Stimulated activated CD4-positive, alpha-beta T cell treated with anti-CD3 and anti-CD28 coated beads, Interleukin-4, amount 100 ng/mL, for 1 hour (primary cell): ENCODE data around the gene INPP5B.
"Not testable (repeated sequence)": the region's sequence is repeated elsewhere in the genome, so short reads cannot be mapped to it uniquely, and the experiment has no call there.

Experiments
- DNase-seq: peaks from one replicate; pipeline ENCODE4 v3.0.0-alpha.2; 2020

The INPP5B gene

DNA sequence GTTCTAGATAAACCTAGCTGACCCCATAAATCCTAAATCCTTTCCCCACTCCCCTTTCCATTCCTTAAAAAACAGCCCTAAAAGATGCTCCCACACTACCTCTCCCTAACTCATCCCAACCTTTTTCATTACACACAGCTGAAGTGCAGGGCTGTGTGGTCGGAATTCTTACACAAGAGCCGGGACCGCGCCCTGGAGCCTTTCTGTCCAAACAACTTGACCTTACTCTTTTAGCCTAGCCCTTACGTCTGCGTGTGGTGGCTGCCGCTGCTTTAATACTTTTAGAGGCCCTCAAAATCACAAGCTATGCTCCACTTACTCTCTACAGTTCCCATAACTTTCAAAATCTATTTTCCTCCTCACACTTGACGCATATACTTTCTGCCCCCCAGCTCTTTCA is 36.0 kb downstream of the INPP5B start:
- DNase-seq, result not testable (repeated sequence)

DNA sequence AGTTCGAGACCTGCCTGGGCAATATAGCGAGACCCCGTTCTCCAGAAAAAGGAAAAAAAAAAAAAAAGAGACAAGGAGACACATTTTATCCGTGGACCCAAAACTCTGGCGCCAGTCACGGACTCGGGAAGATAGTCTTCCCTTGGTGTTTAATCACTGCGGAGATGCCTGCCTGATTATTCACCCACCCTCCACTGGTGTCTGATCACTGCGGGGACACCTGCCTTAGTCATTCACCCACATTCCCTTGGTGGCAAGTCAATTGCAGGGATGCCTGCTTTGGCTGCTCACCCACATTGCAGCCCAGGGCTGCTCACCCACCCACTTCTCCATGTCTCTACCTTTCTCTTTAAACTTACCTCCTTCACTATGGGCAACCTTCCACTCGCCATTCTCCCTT is 38.3 kb downstream of the INPP5B start:
- not testable (repeated sequence) for DNase-seq

DNA sequence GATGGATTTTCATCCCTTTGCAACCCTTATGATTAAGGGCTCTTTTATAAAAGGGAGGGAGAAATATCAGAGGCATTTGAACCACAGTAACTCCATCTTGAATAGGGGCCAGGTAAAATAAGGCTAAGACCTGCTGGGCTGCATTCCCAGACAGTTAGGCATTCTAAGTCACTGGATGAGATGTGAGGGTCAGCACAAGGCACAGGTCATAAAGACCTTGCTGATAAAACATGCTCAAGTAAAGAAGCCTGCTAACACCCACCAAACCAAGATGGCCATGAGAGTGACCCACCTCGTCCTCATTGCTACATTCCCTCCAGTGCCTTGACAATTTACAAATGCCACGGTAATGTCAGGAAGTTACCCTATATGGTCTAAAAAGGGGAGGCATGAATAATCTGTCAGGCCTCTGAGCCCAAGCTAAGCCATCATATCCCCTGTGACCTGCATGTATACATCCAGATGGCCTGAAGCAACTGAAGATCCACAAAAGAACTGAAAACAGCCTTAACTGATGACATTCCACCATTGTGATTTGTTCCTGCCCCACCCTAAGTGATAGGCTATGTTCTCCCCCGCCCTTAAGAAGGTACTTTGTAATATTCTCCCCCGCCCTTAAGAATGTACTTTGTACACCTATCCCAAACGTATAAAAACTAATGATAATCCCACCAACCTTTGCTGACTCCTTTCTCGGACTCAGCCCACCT is 39.3 kb downstream of the INPP5B start:
- DNase-seq, result not testable (repeated sequence)

DNA sequence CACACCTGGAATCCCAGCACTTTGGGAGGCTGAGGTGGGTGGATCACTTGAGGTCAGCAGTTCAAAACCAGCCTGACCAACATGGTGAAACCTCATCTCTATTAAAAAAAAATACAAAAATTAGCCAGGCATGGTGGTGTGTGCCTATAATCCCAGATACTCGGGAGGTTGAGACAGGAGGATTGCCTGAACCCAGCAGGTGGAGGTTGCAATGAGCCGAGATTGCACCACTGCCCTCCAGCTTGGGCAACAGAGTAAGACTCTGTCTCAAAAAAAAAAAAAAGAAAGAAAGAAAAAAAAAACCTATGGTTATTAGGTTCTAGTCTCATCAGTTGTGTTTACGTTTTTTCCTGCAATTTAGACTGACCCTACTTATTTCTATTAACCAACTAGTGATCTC is 40.3 kb downstream of the INPP5B start:
- DNase-seq, result not testable (repeated sequence)

DNA sequence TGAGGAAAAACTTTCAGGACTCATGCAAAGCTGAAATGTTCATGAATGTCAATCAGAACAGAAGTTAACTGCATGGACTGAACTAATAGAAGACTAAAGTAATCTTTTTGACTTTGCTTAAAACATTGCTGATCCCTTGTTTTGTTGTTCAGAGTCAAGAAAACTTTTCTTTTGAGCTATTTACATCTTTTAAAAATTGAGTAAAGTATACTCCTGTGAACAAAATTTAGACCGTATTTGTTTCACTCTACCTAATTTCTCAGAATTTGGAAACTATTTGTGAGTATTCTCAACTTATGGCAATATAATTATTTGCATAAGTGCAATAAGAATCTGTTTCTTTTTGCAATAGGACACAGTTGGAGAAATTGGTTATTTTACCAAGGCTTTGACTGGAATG is 41.1 kb downstream of the INPP5B start:
- no peak for DNase-seq

DNA sequence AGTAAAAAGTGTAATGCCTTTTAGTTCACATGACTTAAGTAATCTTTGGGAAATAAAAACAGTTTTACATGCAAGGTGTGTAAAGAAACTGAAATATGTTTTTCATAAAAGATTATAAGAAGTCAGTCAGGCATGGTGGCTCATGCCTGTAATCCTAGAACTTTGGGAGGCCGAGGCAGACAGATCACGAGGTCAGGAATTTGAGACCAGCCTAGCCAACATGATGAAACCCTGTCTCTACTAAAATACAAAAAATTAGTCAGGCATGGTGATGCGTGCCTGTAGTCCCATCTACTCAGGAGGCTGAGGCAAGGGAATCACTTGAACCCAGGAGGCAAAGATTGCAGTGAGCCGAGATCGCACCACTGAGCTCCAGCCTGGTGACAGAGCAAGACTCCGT is 42.9 kb downstream of the INPP5B start:
- DNase-seq, result not testable (repeated sequence)

DNA sequence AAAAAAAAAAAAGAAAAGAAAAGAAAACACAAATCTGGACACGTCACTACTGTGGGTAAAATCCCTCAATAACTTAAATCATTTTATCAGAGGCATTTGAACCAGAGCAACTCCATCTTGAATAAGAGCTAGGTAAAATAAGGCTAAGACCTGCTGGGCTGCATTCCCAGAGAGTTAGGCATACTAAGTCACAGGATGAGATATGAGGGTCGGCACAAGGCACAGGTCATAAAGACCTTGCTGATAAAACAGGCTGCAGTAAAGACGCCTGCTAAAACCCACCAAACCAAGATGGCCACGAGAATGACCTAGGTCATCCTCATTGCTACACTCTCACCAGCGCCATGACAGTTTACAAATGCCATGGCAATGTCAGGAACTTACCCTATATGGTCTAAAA is 43.9 kb downstream of the INPP5B start:
- DNase-seq, result no peak

DNA sequence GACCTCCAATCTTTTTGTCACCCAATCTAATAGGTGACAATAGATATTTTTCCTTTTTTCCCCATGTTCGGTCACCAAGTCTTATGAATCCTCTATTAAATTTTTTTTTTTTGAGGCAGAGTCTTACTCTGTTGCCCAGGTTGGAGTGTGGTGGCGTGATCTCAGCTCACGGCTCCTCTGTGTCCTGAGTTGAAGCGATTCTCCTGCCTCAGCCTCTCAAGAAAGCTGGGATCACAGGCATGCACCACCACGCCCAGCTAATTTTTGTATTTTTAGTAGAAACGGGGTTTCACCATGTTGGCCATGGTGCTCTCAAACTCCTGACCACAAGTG is 45.0 kb downstream of the INPP5B start:
- no peak for DNase-seq

DNA sequence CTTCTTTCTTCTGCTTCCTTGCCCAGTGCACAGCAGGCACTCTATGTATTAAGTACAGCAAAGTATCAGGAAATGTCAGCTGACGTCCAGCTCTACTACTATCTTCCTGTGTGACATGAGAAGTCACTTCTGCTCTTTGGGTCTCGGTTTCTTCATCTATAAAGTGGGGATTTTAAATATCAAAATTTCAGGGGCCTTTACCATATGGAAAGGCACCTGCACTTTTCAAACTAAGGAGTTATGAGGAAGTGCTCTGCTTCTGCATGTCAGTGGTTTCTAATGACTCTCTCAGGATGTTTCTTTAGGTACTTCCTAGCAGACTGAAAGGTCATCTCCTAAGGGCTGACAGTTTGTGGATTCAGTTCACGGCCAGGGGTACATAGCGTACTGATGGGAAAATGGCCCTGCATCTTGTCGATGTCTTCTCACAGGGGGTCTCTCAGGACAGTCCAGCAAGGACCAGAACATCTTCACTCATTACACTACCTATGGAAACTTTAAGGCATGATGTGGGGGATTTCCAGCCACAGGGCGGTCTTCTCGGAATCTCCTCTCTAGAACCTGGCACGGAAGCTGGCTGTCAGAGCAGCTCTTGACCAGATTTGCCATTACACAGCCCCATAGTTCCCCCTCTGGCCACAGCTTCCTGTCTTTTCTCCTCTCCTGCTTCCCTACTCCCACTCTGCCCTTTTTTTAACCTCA is 45.5 kb downstream of the INPP5B start:
- DNase-seq, result no peak

DNA sequence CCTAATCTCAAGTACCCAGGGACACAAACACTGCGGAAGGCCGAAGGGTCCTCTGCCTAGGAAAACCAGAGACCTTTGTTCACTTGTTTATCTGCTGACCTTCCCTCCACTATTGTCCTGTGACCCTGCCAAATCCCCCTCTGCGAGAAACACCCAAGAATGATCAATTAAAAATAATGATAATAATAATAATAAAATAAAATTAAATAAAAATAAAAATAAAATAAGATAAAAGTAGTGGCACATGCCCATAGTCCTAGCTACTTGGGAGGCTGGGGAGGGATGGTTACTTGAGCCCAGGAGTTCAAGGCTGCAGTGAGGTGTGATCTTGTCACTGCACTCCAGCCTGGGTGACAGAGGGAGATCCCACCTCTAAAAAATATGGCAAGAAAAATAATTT is 49.3 kb downstream of the INPP5B start:
- not testable (repeated sequence) for DNase-seq

DNA sequence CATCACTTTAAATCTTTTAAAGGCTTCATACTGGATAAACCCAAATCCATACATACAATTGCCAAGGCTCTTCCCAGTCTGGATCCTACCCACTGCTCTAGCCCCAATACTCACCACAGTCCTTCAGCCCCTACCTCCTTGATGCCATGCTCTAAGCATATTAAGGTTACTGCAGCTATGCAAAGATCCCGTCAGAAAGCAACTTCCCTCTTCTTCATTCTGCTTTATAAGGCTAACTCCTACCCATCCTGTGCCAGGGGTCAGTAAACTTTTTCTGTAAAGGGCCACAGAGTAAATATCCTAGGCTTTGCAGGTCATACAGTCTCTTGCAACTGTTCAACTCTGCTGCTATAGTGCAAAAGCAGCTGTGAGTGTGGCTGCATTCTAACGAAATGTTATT is 53.2 kb downstream of the INPP5B start:
- DNase-seq, result no peak

DNA sequence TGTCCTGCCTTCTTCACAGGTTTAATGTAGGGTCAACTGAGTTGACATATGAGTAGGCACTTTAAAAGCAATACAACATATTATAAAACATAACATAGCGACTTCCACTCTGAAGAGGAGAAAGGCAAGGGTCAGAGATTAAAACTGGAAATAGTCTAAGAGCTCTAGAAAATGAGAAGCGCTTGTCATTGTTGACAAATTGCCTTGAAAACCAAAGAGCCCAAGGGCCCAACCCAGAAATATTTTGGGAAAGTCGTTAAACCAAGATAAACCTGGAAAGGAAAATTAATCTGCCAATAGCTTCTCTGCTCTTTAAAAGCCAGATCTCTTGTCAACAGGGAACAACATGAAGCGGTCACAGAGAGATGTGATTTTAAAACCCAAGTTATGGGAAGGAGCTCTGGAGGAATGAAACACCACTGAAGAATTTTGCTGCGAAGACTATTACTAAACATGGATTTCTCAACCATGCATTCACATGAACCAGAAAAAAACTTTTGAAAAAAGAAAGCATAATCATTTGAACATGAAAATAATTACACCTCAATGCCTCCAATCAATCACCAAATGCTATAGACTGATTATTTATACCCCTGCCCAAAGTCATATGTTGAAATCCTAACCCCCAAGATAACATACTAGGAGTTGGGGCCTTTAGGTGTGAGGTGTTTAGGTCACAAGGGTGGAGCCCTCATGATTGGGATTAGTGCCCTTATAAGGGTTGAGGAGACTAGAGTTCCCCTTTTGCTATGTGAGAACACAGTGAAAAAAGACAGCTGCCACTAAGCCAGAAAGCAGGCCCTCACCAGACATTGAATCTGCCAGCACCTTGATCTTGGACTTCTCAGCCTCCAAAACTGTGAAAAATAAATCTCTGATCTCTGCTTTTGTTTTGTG is 54.5 kb downstream of the INPP5B start:
- no peak for DNase-seq

DNA sequence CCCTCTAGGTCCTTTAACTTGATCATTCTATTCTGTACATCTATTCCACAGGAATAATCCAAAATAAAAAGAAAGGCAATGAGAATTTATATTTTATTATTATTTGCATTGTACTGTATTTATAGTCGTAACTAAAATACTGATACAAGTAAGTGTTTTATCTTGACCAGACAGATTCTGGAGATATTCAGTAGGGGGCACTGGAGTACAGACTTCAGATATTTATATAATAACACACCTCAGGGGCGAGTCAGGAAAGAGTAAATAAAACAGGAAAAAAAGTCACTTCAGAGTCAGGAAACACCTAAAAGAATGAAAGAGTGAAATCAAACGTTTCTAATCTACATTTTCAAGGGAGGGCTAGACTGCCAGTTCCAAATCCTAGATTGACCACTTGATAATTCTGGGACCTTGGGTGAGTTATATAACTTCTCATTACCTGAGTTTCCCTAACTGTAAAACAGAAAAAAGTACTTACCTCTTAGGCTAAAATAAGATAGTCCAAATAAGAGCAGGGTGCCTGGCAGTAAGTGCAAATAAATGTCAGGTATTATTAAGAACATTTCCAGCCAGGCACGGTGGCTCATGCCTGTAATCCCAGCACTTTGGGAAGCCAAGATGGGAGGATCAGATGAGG is 56.4 kb downstream of the INPP5B start:
- DNase-seq, result no peak

DNA sequence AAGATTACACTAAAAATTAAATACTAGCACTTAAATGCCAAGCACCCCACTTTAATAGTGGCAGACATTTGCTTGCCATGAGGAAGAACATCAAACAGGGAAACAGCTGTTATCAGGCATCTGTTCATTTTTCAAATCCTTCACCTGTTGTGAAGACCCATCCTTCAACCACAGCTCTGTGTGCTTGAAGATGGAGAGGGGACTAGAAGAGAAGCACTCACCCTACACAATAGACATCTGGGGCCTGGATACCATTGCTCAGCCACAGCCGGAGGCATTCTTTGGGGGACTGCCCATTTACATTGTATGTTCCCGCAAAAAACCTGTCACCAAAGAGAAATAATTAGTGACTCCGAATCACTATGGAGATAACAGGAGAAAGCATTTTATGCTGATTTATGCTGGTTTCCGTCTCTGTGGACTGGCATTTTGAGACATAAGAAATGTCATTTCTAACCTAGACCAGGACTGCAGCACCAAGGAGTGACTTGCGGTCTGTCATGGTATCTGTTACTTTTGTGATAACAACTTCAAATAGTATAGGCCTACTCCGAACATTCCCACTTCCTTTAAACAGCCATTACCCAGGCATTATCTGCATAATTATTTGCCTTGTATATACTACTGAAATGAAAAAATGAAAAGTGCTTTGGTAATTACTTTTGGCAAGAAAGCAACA is 58.7 kb downstream of the INPP5B start:
- no peak for DNase-seq

DNA sequence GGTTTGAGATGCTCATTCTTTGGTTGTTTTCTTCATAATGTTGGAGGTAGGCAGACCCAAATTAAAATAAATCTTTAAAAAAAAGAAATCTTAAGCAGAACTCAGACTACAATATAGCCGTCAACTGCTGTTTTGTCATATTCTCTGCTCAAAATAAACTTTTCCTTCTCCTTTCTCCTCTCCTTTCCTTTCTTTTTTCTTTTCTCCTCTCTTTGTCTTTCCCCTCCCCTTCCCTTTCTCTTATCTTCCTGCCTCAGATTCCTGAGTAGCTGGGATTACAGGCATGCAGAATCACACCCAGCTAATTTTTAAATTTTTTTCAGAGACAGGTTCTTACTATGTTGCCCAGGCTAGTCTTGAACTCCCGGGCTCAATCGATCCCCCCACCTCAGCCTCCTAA is 62.7 kb downstream of the INPP5B start:
- DNase-seq, result no peak

DNA sequence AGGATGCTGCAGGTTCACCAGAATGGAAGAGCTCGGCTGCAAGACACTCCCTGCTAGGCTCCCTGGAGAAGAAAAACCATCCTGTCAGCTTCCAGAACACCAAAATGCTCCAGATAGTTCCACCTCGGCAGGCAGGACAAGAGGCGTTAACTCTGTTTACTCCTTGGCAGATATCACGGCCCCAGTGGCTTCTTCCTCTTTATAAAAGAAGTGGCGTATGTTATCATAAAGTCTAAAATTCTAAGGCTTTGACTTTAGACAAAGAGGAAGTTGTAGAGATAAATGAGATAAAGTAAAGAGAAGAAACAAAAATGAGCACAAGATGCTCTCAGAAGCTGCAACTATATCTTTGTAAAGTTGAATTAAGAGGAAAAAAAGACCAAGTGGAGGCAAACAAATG is 63.2 kb downstream of the INPP5B start:
- DNase-seq, result no peak

DNA sequence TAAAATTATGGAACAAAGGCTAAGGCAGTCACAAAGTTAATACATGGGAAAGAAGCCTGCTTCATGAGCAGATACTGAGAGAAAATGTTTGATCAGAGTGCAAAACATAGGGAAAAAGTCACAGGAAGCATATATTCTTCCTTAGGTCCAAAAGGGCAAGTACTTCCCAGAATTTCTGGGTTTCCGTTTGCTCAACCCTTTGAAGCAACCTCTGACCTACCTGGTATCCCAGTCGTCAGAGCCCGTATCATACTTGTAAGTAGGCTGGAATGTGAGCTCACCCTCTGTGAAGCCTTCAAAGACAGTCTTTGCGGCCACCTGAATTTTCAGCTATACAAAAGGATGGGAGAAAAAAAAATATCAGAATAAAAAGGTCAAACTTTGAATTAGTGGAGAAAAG is 67.0 kb downstream of the INPP5B start:
- DNase-seq, result no peak

DNA sequence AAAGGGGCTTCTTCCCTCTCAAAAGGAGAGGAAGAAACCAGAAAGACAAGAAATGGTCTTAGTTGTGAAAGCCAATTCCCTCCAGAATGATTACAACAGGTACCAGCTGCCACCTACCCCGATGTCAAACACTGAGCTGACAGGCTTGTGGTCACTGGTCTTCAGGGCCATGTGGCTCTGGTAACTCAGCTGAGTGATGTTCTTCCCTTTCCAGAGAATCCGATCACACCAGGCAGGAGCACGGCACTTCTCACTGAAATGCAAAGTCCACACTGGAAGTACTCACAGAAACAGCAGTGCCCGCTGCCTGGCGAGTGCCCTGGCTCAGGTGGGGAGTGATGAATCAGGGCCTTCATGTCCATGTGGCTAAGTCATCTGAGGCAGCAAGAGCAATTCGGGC is 68.8 kb downstream of the INPP5B start:
- no peak for DNase-seq

DNA sequence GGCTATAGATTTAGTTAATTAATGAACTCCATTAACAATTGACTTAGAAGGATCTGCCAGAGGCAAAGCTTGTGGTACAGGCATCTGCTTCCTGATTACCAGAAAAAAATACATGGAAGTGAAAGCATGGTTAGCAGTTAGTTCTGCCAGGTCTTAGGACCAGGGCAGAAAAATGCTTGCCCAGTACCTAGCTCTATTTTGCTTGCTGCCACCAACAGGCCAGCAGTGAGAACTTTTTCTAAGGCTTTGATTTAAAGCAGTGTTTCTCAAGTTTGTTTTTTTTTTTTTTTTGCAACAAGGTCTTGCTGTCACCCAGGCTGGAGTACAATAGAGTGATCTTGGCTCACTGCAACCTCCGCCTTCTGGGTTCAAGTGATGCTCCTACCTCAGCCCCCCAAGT is 71.0 kb downstream of the INPP5B start:
- no peak for DNase-seq

DNA sequence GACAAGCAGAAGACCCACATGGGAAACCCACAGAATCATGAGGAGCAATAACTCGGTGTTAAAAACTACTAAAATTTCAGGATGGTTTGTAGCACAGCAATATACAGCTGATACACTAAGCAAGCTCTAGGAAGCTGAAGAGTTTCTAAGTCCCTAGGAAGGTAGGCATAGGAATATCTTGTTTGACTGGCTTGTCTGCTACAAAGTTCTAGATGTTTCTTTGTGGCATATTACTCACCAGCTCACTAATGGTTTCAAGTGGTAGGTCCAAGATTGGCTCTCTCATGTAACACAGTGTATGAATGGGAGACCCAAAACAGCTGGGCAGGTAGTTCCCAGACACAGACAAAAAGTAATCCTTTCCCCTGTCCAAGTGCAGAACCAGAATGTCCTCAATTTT is 74.2 kb downstream of the INPP5B start:
- no peak for DNase-seq

DNA sequence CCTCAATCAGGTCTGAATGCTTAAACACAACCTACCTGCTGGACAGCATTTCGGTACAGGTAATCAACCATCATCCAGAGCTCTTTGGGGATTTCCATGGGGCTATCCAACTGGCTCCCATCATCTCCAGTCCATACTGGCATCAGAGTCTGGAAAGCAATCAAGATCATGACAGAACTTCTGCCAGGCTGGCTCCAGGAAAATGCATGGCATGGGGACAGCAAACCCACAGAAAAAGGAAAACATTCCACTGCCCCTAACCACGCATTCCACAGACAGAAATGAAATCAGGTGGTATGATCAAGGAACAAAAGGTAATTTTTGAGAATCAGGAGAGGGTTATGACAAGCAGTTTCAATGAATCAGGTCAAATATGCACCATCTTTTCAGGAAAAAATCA is 78.4 kb downstream of the INPP5B start:
- DNase-seq, result no peak

DNA sequence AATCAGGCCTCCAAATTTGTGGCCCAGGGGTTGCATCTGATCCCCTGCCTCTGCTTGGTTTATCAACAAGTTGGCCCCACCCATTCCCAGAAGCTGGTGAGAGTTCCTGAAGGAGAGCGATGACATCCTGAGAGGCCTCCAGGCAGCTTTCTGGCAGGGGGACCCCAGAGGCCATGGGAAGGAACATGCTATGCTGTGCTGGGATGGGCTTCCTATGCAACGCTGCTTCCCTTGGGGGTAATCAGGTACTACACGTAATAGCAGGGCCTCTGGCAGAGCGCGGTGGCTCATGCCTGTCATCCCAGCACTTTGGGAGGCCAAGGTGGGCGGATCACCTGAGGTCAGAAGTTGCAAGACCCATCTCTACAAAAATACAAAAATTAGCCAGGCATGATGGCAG is 79.1 kb downstream of the INPP5B start:
- DNase-seq, result no peak

DNA sequence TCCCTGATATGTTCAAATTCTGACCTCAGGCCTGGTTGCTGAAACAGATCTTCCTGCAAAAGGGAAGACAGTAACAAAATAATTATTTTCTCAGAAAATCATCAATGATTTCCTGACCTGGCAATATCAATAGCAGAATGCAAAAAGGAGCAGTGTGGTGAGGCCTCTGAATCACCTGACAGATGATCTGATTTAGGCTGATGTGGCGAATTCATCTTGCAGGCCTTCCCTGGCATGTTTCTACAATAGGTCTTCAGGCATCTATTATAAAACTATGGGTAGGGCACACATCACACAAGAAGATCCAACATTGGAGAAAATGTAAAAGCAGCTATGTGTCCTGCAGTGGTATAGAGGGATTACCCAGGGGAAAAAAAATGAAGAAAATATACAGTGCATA is 80.4 kb downstream of the INPP5B start:
- DNase-seq, result no peak
